ENCODE data around the gene TPCN1.

The TPCN1 gene

DNA sequence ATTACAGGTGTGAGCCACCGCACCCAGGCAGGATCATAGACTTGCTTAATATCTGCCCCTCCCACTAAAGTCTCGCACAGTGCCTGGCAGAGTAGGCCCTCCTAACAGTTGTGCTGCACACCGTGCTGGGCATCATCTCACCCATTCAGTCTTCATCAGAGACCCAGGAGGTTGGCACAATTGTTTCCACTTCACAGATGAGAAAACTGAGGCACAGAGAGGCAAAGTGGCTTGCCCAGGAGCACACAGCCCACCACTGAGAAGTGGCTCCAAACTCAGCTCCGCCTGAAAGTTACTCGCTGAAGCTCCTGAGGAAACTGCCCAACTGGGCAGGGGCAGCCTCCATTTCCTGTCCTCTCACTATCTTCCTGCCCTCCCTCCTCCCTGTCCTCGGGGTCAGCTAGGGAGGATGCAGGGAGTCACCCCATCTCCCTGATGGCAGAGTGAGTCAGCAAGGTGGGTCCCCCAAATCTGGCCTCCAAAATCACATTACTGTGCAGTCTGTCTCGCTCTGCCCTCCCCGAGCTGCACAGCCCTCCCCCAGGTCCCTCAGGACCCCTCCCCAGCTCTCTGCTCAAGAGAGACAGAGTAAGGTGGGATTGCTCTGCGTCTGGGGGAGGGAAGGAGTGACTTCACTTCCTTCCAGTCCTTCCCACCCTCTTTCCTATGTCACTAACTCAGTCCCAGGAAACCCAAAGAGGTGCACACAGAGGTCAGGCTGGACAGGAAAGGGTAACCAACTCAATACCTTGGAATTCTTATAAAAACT lies 107.9 kb downstream of the TPCN1 start:
- Histone ChIP-seq H3K9ac (ENCODE audit: low read depth, low read length) (no peak overlapping the region), H3K9me3 (replicated peaks; ENCODE audit: low read length) (no peaks in the 10 kb centered on the region), H3K4me1 (ENCODE audit: control insufficient read depth, insufficient read depth, low read length) (peaks cover 13% of the 10 kb centered on the region), H3K4me2 (ENCODE audit: low read length) (no peak overlapping the region), H3K27me3 (ENCODE audit: control insufficient read depth, insufficient read depth, low read length) (no peaks in the 10 kb centered on the region), H3K4me3 (ENCODE audit: low read length) (no peak overlapping the region), H3K36me3 (ENCODE audit: insufficient read depth, low read length) (peaks cover 6% of the 10 kb centered on the region)

DNA sequence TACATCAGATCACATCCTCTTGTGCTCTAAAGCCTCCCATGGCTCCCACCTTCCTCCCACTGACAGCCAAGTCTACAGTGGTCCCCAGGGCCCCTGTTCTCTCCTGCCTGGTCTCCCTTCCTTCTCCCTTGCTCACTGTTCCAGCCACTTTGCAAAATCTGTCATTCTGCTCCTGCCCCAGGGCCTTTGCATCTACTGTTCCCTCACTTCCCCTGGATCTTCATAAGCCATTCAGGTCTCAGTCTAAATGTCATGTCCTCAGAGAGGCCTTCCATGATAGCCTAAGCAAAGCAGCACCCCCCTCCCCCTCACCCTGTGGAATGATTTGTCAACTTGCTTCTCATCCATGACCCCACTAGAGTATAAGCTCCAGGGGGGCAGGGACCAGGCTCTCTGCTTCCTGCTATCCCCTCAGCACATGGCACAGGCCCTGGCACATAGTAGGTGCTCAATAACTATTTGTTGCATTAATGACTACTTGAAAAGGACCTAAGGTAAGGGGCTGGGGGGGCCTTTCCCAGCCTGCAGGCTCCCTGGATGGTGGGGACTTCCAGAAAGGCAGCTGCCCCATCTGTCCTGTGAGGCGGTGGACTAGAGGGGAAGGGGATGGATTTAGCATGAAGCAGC lies 108.6 kb downstream of the TPCN1 start:
- Histone ChIP-seq H3K9ac (ENCODE audit: low read depth, low read length) (no peak overlapping the region), H3K4me3 (ENCODE audit: low read length) (no peak overlapping the region), H3K27me3 (ENCODE audit: control insufficient read depth, insufficient read depth, low read length) (no peaks in the 10 kb centered on the region), H3K9me3 (replicated peaks; ENCODE audit: low read length) (no peaks in the 10 kb centered on the region), H3K4me1 (ENCODE audit: control insufficient read depth, insufficient read depth, low read length) (peaks cover 17% of the 10 kb centered on the region), H3K36me3 (ENCODE audit: insufficient read depth, low read length) (peaks cover 6% of the 10 kb centered on the region), H3K4me2 (ENCODE audit: low read length) (no peak overlapping the region)

DNA sequence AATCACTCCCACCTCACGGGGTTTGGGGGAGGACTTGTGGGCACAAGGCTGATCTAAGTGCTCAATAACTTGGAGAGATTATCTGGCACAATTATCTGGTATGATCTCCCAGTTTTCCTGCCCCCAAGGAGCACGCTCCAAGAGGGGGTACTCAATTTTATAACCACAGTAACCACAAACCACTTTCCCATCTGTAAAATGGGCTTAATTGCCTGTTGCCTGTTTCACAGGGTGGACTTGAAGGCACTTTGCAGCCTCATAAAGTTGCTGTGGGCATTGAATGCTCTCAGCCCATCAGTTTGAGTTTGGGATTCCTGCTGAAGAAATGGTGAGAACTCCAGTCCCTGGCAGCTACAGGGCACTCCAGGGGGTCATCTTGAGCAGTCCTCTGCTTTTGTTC lies 109.2 kb downstream of the TPCN1 start:
- Histone ChIP-seq H3K9me3 (replicated peaks; ENCODE audit: low read length) (no peaks in the 10 kb centered on the region), H3K27me3 (ENCODE audit: control insufficient read depth, insufficient read depth, low read length) (no peaks in the 10 kb centered on the region), H3K4me2 (ENCODE audit: low read length) (no peak overlapping the region), H3K36me3 (ENCODE audit: insufficient read depth, low read length) (peaks cover 6% of the 10 kb centered on the region), H3K9ac (ENCODE audit: low read depth, low read length) (no peak overlapping the region), H3K4me1 (ENCODE audit: control insufficient read depth, insufficient read depth, low read length) (peaks cover 20% of the 10 kb centered on the region), H3K4me3 (ENCODE audit: low read length) (no peak overlapping the region)

DNA sequence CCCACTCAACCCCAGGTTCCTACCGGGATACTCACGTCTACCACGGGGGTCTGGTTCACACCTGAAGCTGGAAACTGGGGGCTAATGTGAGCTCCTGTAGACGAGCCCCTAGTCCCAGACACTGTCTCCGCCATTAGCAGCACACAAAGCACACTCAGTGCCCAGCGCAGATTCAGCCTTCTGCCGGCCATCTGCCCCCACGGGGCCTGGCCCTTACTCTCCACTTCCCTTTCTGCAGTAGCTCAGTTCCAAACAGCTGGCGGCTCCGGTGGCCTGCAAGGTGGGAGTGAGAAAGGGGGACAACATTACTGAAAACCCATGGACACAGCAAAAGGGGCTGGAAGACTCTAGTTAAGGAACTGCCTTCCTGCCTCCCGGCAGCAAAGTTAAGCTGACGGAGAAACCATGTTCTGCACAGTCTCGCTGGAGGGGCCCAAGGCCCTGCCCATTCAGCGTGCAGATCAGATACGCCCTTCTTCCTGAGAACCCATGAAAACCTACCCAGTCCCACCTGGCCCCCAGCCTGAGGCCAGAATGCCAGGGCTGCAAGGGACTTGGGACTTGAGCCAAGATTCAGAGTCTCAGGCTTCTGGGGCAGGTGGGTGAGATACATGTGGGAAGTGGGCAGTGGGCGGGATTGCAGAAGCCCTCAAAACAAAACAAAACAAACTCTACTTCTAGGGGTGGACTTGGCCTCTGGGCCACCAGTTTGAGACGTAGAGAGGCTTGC lies 111.6 kb downstream of the TPCN1 start:
- H3K27me3 ChIP-seq (ENCODE audit: control insufficient read depth, insufficient read depth, low read length): peaks cover 2% of the 10 kb centered on the region
- H3K4me3 ChIP-seq (ENCODE audit: low read length): no peak overlapping the region
- peaks cover 6% of the 10 kb centered on the region for H3K36me3 ChIP-seq (ENCODE audit: insufficient read depth, low read length)
- no peak overlapping the region for H3K9ac ChIP-seq (ENCODE audit: low read depth, low read length)
- no peaks in the 10 kb centered on the region for H3K9me3 ChIP-seq (replicated peaks; ENCODE audit: low read length)
- peaks cover 13% of the 10 kb centered on the region for H3K4me1 ChIP-seq (ENCODE audit: control insufficient read depth, insufficient read depth, low read length)
- H3K4me2 ChIP-seq (ENCODE audit: low read length): no peak overlapping the region

DNA sequence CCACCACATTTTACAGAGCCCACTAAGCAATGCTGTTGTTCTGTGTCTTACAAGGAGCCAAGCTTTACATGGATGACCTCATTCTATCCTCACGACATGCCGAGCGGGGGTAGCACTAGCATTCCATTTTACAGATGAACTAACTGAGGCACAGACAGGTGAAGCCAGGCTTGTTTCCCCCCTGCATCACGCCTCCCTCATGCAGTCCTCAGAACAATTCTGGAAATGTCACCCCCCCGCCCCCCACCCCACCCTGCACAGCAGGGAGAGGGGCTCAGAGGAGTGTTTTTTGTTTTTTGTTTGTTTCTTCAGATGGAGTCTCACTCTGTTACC lies 112.1 kb downstream of the TPCN1 start:
- H3K27me3 ChIP-seq (ENCODE audit: control insufficient read depth, insufficient read depth, low read length): peaks cover 2% of the 10 kb centered on the region
- peaks cover 6% of the 10 kb centered on the region for H3K36me3 ChIP-seq (ENCODE audit: insufficient read depth, low read length)
- no peaks in the 10 kb centered on the region for H3K9me3 ChIP-seq (replicated peaks; ENCODE audit: low read length)
- peaks cover 13% of the 10 kb centered on the region for H3K4me1 ChIP-seq (ENCODE audit: control insufficient read depth, insufficient read depth, low read length)
- no peak overlapping the region for H3K4me2 ChIP-seq (ENCODE audit: low read length)
- H3K4me3 ChIP-seq (ENCODE audit: low read length): no peak overlapping the region
- H3K9ac ChIP-seq (ENCODE audit: low read depth, low read length): no peak overlapping the region

DNA sequence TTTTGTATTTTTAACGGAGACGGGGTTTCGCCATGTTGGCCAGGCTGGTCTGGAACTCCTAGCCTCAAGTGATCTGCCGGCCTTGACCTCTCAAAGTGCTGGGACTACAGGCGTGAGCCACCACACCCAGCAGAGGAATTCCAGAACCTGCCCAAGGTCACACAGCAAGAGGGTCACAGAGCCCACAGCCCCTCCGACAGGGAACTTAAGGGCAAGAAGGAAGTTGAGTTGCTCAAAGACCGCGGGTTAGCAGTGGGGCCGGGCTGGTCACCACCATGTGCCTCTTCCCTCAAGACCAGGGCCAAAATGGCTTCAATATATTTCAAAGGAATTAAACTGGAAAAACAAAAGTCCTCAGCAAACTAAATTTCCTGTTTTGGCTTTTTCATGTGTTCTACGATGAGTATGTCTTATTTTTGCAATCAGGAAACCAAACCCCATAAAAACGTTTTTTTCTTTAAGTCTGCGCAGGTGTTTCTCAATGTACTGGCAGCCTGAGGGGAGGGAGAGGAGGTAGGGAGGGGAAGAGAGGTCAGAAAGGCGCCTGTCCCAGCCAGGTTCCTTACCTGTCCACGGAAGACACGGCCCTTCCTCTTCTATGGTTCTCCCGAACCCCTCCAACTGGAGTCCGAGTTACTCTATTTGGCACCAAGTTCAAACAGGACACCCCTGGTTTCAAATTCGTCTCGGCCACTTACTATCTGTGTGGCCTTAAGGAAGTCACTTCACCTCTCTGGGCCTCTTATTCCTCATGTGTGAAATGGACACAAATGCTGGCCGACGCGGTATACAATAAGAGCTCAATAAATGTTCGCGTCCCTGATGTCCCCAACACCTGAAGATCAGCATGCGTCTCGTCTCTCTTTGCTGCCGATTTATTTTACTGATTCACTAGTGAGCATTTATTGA lies 112.9 kb downstream of the TPCN1 start:
- H3K4me2 ChIP-seq (ENCODE audit: low read length): peak overlapping the region; percentile 84
- peak overlapping the region; percentile 82 for H3K9ac ChIP-seq (ENCODE audit: low read depth, low read length)
- H3K4me3 ChIP-seq (ENCODE audit: low read length): peak overlapping the region; percentile 73
- H3K4me1 ChIP-seq (ENCODE audit: control insufficient read depth, insufficient read depth, low read length): peaks cover 13% of the 10 kb centered on the region
- H3K36me3 ChIP-seq (ENCODE audit: insufficient read depth, low read length): peaks cover 6% of the 10 kb centered on the region
- peaks cover 2% of the 10 kb centered on the region for H3K27me3 ChIP-seq (ENCODE audit: control insufficient read depth, insufficient read depth, low read length)
- no peaks in the 10 kb centered on the region for H3K9me3 ChIP-seq (replicated peaks; ENCODE audit: low read length)

DNA sequence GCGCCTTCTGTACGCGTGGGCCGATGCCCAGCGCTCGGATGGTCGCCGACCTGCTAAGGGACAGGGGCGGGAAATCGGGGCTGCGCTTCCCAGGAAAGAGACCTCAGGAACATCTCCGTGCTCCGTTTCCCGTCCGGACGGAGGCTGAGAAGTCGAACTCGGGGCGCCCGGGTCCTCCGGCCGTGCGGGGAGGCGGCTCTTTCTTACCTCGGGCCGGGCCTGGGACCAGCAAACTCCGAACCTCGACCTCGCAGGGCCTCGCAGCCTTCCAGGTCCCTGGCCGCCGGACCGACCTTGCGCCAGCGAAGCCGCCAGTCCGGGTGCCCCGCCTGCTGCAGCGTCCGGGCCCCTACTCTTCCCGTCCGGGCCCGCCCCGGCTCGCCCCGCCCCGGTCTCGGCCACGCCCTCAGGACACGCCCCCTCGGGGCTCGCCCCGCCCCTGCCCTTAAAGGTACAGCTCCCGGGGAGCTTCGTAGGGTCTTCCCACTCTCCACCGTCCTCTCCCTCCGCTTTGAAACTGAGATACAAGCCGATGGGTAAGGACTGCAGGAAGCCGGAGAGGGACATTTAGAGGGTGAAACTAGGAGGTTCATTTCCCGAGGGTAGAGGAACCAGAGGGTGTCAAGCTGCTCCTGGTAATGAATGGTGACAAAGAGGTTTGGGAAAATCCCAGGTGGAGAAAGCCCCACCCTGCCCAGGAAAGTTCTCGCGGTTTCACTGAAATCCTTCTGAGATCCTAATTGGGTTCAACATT lies 113.7 kb downstream of the TPCN1 start, which contains the start of gene SLC8B1:
Gene SLC8B1, minus strand, starts transcription at position 324 of the 754 bp plus-strand sequence. CDS start 2,231 bp downstream, outside the sequence.
- peaks cover 2% of the 10 kb centered on the region for H3K27me3 ChIP-seq (ENCODE audit: control insufficient read depth, insufficient read depth, low read length)
- H3K36me3 ChIP-seq (ENCODE audit: insufficient read depth, low read length): peaks cover 6% of the 10 kb centered on the region

DNA sequence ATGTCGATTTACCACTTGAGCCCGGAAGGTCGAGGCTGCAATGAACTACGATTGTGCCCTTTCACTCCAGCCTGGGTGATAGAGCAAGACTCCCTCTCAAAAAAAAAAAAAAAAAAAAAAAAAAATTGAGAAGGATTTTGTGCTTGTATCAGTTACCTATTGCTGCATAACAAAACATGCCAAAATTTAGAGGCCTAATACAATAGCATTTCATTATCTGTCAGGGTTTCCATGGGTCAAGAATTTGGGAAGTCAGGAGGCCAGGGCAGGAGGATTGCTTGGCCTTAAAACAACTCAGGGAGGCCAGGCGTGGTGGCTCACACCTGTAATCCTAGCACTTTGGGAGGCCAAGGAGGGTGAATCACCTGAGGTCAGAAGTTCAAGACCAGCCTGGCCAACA lies 118.3 kb downstream of the TPCN1 start:
- Histone ChIP-seq H3K9ac (ENCODE audit: low read depth, low read length) (no peak overlapping the region), H3K9me3 (replicated peaks; ENCODE audit: low read length) (no peaks in the 10 kb centered on the region), H3K4me1 (ENCODE audit: control insufficient read depth, insufficient read depth, low read length) (peaks cover 3% of the 10 kb centered on the region)

More for the DNA sequence above, 113.7 kb downstream of the TPCN1 start, which contains the start of gene SLC8B1:
- no peaks in the 10 kb centered on the region for H3K9me3 ChIP-seq (replicated peaks; ENCODE audit: low read length)
- H3K9ac ChIP-seq (ENCODE audit: low read depth, low read length): peak within 1 kb of the TSS; percentile 82
- H3K4me2 ChIP-seq (ENCODE audit: low read length): peak within 1 kb of the TSS; percentile 84
- H3K4me1 ChIP-seq (ENCODE audit: control insufficient read depth, insufficient read depth, low read length): peaks cover 13% of the 10 kb centered on the region
- H3K4me3 ChIP-seq (ENCODE audit: low read length): peak within 1 kb of the TSS; percentile 73

DNA sequence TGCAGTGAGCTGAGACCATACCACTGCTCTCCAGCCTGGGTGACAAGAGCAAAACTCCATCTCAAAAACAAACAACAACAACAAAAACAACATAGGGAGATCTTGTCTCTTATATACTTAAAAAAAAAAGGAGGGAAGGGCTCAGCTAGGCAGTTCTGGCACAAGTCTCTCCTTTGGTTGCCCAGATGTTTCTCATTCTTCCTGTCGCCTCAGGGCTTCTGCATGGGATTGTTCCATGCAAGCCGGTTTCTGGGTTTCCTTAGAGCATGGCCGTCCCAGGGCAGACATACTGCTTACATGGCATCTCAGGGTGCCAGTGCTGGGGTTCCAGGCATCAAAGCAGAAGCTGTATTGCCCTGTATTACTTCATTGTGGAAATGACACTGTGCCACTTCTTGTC lies 118.8 kb downstream of the TPCN1 start:
- no peaks in the 10 kb centered on the region for H3K9me3 ChIP-seq (replicated peaks; ENCODE audit: low read length)
- peaks cover 2% of the 10 kb centered on the region for H3K4me1 ChIP-seq (ENCODE audit: control insufficient read depth, insufficient read depth, low read length)
- no peak overlapping the region for H3K4me2 ChIP-seq (ENCODE audit: low read length)
- H3K9ac ChIP-seq (ENCODE audit: low read depth, low read length): no peak overlapping the region
- no peaks in the 10 kb centered on the region for H3K36me3 ChIP-seq (ENCODE audit: insufficient read depth, low read length)
- no peak overlapping the region for H3K4me3 ChIP-seq (ENCODE audit: low read length)
- H3K27me3 ChIP-seq (ENCODE audit: control insufficient read depth, insufficient read depth, low read length): peaks cover 11% of the 10 kb centered on the region

More for the DNA sequence above, 118.3 kb downstream of the TPCN1 start:
- Histone ChIP-seq H3K4me2 (ENCODE audit: low read length) (no peak overlapping the region), H3K36me3 (ENCODE audit: insufficient read depth, low read length) (no peaks in the 10 kb centered on the region), H3K27me3 (ENCODE audit: control insufficient read depth, insufficient read depth, low read length) (peaks cover 11% of the 10 kb centered on the region), H3K4me3 (ENCODE audit: low read length) (no peak overlapping the region)

DNA sequence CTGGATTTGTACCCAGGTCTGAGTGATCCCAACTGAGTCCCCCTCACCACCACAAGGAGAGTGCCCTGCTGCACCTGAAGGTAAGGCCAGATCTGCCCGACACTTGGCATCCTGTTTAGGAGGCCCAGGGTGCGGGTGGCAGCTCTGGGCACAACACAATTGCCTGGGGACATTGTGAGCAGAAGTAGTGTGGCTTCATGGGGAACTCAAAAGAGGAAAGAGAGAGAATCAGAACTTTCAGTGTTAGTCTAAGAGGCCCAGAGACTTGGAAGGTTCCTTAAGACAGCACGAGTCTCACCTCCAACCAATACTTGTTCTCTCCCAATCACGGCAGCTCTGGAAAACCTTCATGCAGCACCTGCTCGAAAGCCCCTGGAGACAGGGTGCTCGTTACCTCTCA lies 120.3 kb downstream of the TPCN1 start:
- Histone ChIP-seq H3K9ac (ENCODE audit: low read depth, low read length) (no peak overlapping the region), H3K9me3 (replicated peaks; ENCODE audit: low read length) (no peaks in the 10 kb centered on the region), H3K27me3 (ENCODE audit: control insufficient read depth, insufficient read depth, low read length) (peaks cover 9% of the 10 kb centered on the region), H3K4me1 (ENCODE audit: control insufficient read depth, insufficient read depth, low read length) (no peaks in the 10 kb centered on the region), H3K36me3 (ENCODE audit: insufficient read depth, low read length) (no peaks in the 10 kb centered on the region), H3K4me3 (ENCODE audit: low read length) (no peak overlapping the region), H3K4me2 (ENCODE audit: low read length) (no peak overlapping the region)

Measured in skeletal muscle satellite cell (primary cell).